ENCODE results near the gene DDX46. TPM values are rescaled to one million over a fixed set of nuclear protein-coding genes. Genes with fewer than 3 reads are reported as not detected.
A peak's percentile ranks its signal among the peaks of the same experiment; 100 is the strongest.
"Not testable (repeated sequence)": the region's sequence is repeated elsewhere in the genome, so short reads cannot be mapped to it uniquely, and the experiment has no call there.

DDX46 gene
- total and polyA plus RNA-seq, 2 donors (not counting 1 experiment from before 2014, with no cell fraction given): 18.7 to 38.1 TPM

DNA sequence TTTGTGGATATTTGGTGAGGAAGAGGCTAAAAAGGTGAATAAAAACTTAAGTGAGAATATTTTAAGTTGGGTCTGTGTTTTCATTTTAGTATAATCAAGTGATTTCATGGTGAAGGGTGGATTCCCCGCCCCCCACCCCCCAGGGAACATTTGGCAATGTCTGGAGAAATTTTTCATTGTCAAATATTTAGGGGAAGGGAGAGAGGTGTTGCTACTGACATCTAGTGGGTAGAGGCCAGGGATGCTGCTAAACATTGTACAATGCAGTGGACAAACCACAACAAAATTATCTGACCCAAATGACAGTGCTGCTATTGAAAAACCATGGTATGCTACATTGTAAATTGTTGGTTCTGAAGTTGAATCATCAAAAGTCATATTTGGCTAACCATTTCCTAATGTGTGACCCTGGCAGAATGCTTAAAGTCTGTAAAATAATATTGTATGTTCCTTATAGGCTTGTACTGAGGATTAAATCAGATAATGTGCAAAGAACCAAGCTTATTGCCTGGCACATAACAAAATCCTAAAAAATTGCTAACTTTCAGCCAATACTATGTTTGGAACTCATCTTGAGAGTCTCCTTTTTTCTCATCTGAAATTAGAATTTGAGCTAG, 92.8 kb downstream of the DDX46 start:
- no peaks in the 10 kb centered on the region for H3K27me3 ChIP-seq (ENCODE audit: control insufficient read depth, insufficient read depth, low read length)
- no peak overlapping the region for H3K27ac ChIP-seq (ENCODE audit: insufficient read depth, low read length)
- H3K9me3 ChIP-seq (ENCODE audit: control insufficient read depth, insufficient read depth, low read depth, low read length): no peaks in the 10 kb centered on the region
- no peak overlapping the region for H3K4me3 ChIP-seq (replicated peaks in 1 of 4; ENCODE audit: control extremely low read depth in 1 of 4, insufficient read depth in 1 of 4, low read depth in 3 of 4, low read length in 4 of 4)
- H3K36me3 ChIP-seq (ENCODE audit: control insufficient read depth, insufficient read depth, low read length): peaks cover 7% of the 10 kb centered on the region
- H3K79me2 ChIP-seq (ENCODE audit: control insufficient read depth, insufficient read depth, low read length): peaks cover 70% of the 10 kb centered on the region
- peaks cover 3% of the 10 kb centered on the region for H4K20me1 ChIP-seq (ENCODE audit: control insufficient read depth, extremely low read depth, insufficient read depth, low read length)
- peaks cover 4% of the 10 kb centered on the region for H3K4me1 ChIP-seq (ENCODE audit: control insufficient read depth, extremely low read depth, insufficient read depth, low read length)
- no peak overlapping the region for H3K9ac ChIP-seq (ENCODE audit: insufficient read depth, low read length)
- DNase-seq (ENCODE audit: low read depth in 2 of 2): peak; percentile 35 to 44
- H3K4me2 ChIP-seq (ENCODE audit: extremely low read depth, insufficient read depth, low read length): no peak overlapping the region
- TF ChIP-seq, protein P1, sequence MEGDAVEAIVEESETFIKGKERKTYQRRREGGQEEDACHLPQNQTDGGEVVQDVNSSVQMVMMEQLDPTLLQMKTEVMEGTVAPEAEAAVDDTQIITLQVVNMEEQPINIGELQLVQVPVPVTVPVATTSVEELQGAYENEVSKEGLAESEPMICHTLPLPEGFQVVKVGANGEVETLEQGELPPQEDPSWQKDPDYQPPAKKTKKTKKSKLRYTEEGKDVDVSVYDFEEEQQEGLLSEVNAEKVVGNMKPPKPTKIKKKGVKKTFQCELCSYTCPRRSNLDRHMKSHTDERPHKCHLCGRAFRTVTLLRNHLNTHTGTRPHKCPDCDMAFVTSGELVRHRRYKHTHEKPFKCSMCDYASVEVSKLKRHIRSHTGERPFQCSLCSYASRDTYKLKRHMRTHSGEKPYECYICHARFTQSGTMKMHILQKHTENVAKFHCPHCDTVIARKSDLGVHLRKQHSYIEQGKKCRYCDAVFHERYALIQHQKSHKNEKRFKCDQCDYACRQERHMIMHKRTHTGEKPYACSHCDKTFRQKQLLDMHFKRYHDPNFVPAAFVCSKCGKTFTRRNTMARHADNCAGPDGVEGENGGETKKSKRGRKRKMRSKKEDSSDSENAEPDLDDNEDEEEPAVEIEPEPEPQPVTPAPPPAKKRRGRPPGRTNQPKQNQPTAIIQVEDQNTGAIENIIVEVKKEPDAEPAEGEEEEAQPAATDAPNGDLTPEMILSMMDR (conservative IDR thresholded peaks at IDR 0.05 in 1 of 2, IDR thresholded peaks at IDR 0.05 in 1 of 2; ENCODE audit: low read depth in 1 of 2, low read length in 2 of 2): peak; percentile 36 to 62
- TF ChIP-seq EZH2 (IDR thresholded peaks at IDR 0.05; ENCODE audit: low read length, missing control alignments): no peak
- H2AFZ ChIP-seq (ENCODE audit: low read length): no peak overlapping the region

DNA sequence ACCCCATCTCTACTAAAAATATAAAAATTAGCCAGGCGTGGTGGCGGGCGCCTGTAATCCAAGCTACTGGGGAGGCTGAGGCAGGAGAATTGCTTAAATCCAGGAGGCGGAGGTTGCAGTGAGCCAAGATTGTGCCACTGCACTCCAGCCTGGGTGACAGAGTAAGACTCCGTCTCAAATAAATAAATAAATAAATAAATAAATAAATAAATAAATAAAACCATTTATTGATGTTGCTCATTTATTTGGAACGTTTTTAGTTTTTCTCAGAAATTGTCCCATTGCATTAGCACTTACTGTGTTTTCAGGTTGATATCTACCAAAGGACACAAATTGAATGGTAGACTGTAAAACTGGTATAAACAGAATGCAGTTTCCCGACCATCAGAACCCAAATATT, 97.9 kb downstream of the DDX46 start:
- H3K9ac ChIP-seq (ENCODE audit: insufficient read depth, low read length); H3K4me2 ChIP-seq (ENCODE audit: extremely low read depth, insufficient read depth, low read length); H2AFZ ChIP-seq (ENCODE audit: low read length); H3K27me3 ChIP-seq (ENCODE audit: control insufficient read depth, insufficient read depth, low read length); H3K27ac ChIP-seq (ENCODE audit: insufficient read depth, low read length); H3K4me1 ChIP-seq (ENCODE audit: control insufficient read depth, extremely low read depth, insufficient read depth, low read length); H3K9me3 ChIP-seq (ENCODE audit: control insufficient read depth, insufficient read depth, low read depth, low read length); H3K4me3 ChIP-seq (replicated peaks in 1 of 4; ENCODE audit: control extremely low read depth in 1 of 4, insufficient read depth in 1 of 4, low read depth in 3 of 4, low read length in 4 of 4); H4K20me1 ChIP-seq (ENCODE audit: control insufficient read depth, extremely low read depth, insufficient read depth, low read length); DNase-seq (ENCODE audit: low read depth in 2 of 2): not testable (repeated sequence)
- H3K36me3 ChIP-seq (ENCODE audit: control insufficient read depth, insufficient read depth, low read length): peaks cover 11% of the 10 kb centered on the region
- peaks cover 31% of the 10 kb centered on the region for H3K79me2 ChIP-seq (ENCODE audit: control insufficient read depth, insufficient read depth, low read length)

DNA sequence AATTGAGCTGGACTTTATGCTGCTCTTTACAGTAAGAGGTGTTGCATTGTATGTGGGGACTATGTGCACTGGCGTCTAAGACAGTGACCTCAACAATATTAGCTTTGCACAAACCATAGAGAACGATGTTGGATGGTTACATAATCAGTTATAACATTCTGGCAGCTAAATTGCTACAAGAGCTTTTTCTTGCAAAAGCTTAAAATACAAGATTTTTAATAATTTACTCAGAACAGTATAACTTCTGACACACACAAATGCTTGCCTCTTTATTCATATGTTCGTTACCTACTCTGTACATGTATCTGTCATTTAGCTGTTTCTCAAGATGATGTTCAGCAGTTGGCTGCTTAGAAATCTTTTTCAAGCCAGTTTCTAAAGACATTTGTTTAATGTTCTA, 98.8 kb downstream of the DDX46 start:
- H3K27me3 ChIP-seq (ENCODE audit: control insufficient read depth, insufficient read depth, low read length): no peaks in the 10 kb centered on the region
- DNase-seq (ENCODE audit: low read depth in 2 of 2): no peak
- H3K79me2 ChIP-seq (ENCODE audit: control insufficient read depth, insufficient read depth, low read length): peaks cover 23% of the 10 kb centered on the region
- TF ChIP-seq, protein P1 (conservative IDR thresholded peaks at IDR 0.05 in 1 of 2, IDR thresholded peaks at IDR 0.05 in 1 of 2; ENCODE audit: low read depth in 1 of 2, low read length in 2 of 2): no peak
- TF ChIP-seq EZH2 (IDR thresholded peaks at IDR 0.05; ENCODE audit: low read length, missing control alignments): no peak
- no peak overlapping the region for H3K27ac ChIP-seq (ENCODE audit: insufficient read depth, low read length)
- no peak overlapping the region for H2AFZ ChIP-seq (ENCODE audit: low read length)
- H3K4me3 ChIP-seq (replicated peaks in 1 of 4; ENCODE audit: control extremely low read depth in 1 of 4, insufficient read depth in 1 of 4, low read depth in 3 of 4, low read length in 4 of 4): no peak overlapping the region
- no peak overlapping the region for H3K9ac ChIP-seq (ENCODE audit: insufficient read depth, low read length)
- no peaks in the 10 kb centered on the region for H3K9me3 ChIP-seq (ENCODE audit: control insufficient read depth, insufficient read depth, low read depth, low read length)
- H3K36me3 ChIP-seq (ENCODE audit: control insufficient read depth, insufficient read depth, low read length): peaks cover 11% of the 10 kb centered on the region
- H4K20me1 ChIP-seq (ENCODE audit: control insufficient read depth, extremely low read depth, insufficient read depth, low read length): no peaks in the 10 kb centered on the region
- no peaks in the 10 kb centered on the region for H3K4me1 ChIP-seq (ENCODE audit: control insufficient read depth, extremely low read depth, insufficient read depth, low read length)
- no peak overlapping the region for H3K4me2 ChIP-seq (ENCODE audit: extremely low read depth, insufficient read depth, low read length)
